ENCODE results near the gene APC.

Gene APC

GRCh38 chr5:112812549-112812948, 74.9 kb downstream of the APC start:
- H3K27me3 ChIP-seq (ENCODE audit: insufficient read depth, low read length): no peaks in the 10 kb centered on the region
- H3K4me1 ChIP-seq (ENCODE audit: control insufficient read depth, insufficient read depth, low read length, unreplicated experiment): no peaks in the 10 kb centered on the region
- H3K27ac ChIP-seq (ENCODE audit: low read depth, low read length): no peak overlapping the region
- no peak overlapping the region for H3K4me3 ChIP-seq (ENCODE audit: low read depth, low read length)
- H3K79me2 ChIP-seq (ENCODE audit: control insufficient read depth, insufficient read depth, low read length, unreplicated experiment): no peaks in the 10 kb centered on the region
- H2AFZ ChIP-seq (ENCODE audit: low read length, unreplicated experiment): no peak overlapping the region
- H3K36me3 ChIP-seq (ENCODE audit: insufficient read depth, low read length): peaks cover 16% of the 10 kb centered on the region

DNA sequence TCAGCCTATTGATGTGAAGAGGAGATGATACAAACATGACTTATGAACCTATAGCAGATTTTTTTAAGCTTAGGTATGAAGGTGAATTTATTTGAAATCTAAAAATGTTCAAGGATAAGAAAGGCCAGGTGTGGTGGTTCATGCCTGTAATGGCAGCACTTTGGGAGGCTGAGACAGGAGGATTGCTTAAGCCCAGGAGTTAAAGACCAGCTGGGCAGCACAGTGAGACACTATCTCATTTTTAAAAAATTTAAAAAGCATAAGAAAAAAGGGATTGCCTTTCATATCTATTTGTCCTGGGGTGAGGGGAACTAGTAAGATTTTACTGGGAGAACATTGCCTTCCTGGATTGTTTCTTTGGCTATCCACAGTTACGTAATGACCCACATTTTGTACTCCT, 82.6 kb downstream of the APC start:
- peaks cover 18% of the 10 kb centered on the region for H3K36me3 ChIP-seq (ENCODE audit: insufficient read depth, low read length)
- no peak overlapping the region for H3K27ac ChIP-seq (ENCODE audit: low read depth, low read length)
- H3K4me3 ChIP-seq (ENCODE audit: low read depth, low read length): no peak overlapping the region
- no peaks in the 10 kb centered on the region for H3K27me3 ChIP-seq (ENCODE audit: insufficient read depth, low read length)
- H3K4me1 ChIP-seq (ENCODE audit: control insufficient read depth, insufficient read depth, low read length, unreplicated experiment): no peaks in the 10 kb centered on the region
- no peaks in the 10 kb centered on the region for H3K79me2 ChIP-seq (ENCODE audit: control insufficient read depth, insufficient read depth, low read length, unreplicated experiment)
- H2AFZ ChIP-seq (ENCODE audit: low read length, unreplicated experiment): no peak overlapping the region

- Histone ChIP-seq H3K4me1 (ENCODE audit: control insufficient read depth, insufficient read depth, low read length, unreplicated experiment) (no peaks in the 10 kb centered on the region), H3K4me3 (ENCODE audit: low read depth, low read length) (no peak overlapping the region), H3K79me2 (ENCODE audit: control insufficient read depth, insufficient read depth, low read length, unreplicated experiment) (no peaks in the 10 kb centered on the region), H3K36me3 (ENCODE audit: insufficient read depth, low read length) (peaks cover 12% of the 10 kb centered on the region), H3K27ac (ENCODE audit: low read depth, low read length) (no peak overlapping the region), H2AFZ (ENCODE audit: low read length, unreplicated experiment) (no peak overlapping the region), H3K27me3 (ENCODE audit: insufficient read depth, low read length) (no peaks in the 10 kb centered on the region)
These were observed 84.8 kb downstream of the APC start for GRCh38 chr5:112822456-112822855.

- peaks cover 12% of the 10 kb centered on the region for H3K36me3 ChIP-seq (ENCODE audit: insufficient read depth, low read length)
These were observed 85.5 kb downstream of the APC start for GRCh38 chr5:112823181-112823580.

DNA sequence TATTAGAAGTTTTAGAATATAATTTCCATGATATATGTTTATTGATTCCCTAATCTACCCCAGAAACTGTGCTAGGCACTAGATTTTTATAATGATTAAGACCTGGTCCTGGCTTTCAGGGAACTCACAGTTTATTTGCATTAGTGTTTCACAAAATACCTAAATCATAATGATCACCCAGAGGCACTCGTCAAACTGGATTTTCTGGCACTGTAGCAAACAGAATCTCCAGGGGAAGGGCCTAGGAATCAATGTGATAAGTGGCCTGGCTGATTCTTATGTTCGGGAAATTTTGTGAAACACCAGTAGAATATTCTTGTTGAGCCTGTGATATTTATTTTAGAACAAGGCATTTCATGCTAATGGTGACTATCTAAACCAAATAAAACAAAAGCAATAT, 86.0 kb downstream of the APC start:
- H3K36me3 ChIP-seq (ENCODE audit: insufficient read depth, low read length): peaks cover 12% of the 10 kb centered on the region
- H3K27ac ChIP-seq (ENCODE audit: low read depth, low read length): no peak overlapping the region
- no peak overlapping the region for H2AFZ ChIP-seq (ENCODE audit: low read length, unreplicated experiment)
- H3K4me1 ChIP-seq (ENCODE audit: control insufficient read depth, insufficient read depth, low read length, unreplicated experiment): no peaks in the 10 kb centered on the region
- no peaks in the 10 kb centered on the region for H3K79me2 ChIP-seq (ENCODE audit: control insufficient read depth, insufficient read depth, low read length, unreplicated experiment)
- H3K4me3 ChIP-seq (ENCODE audit: low read depth, low read length): no peak overlapping the region
- no peaks in the 10 kb centered on the region for H3K27me3 ChIP-seq (ENCODE audit: insufficient read depth, low read length)

More at GRCh38 chr5:112823181-112823580, 85.5 kb downstream of the APC start:
- Histone ChIP-seq H3K4me1 (ENCODE audit: control insufficient read depth, insufficient read depth, low read length, unreplicated experiment) (no peaks in the 10 kb centered on the region), H3K4me3 (ENCODE audit: low read depth, low read length) (no peak overlapping the region), H3K27ac (ENCODE audit: low read depth, low read length) (no peak overlapping the region), H2AFZ (ENCODE audit: low read length, unreplicated experiment) (no peak overlapping the region), H3K27me3 (ENCODE audit: insufficient read depth, low read length) (no peaks in the 10 kb centered on the region), H3K79me2 (ENCODE audit: control insufficient read depth, insufficient read depth, low read length, unreplicated experiment) (no peaks in the 10 kb centered on the region)

DNA sequence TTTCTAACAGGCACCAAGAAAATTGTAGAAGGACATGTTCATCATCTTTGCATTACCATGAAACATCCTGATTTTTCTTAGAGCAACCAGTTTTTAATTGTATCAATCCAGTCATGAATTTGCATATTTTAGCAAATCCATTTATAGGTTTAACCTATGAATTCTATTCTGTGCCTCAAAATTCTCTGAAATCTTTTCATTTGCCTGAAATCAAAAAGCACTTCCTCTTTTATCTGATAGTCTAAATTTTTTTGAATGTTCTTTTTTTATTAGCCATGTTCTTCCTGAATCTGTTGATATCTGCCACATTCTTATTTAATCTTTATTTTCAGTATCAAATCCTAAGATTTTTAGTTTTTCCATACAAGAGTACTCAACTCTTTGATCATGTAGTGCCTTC, 86.5 kb downstream of the APC start:
- H2AFZ ChIP-seq (ENCODE audit: low read length, unreplicated experiment): no peak overlapping the region
- no peaks in the 10 kb centered on the region for H3K79me2 ChIP-seq (ENCODE audit: control insufficient read depth, insufficient read depth, low read length, unreplicated experiment)
- peaks cover 12% of the 10 kb centered on the region for H3K36me3 ChIP-seq (ENCODE audit: insufficient read depth, low read length)
- no peaks in the 10 kb centered on the region for H3K27me3 ChIP-seq (ENCODE audit: insufficient read depth, low read length)
- H3K27ac ChIP-seq (ENCODE audit: low read depth, low read length): no peak overlapping the region
- H3K4me1 ChIP-seq (ENCODE audit: control insufficient read depth, insufficient read depth, low read length, unreplicated experiment): no peaks in the 10 kb centered on the region
- no peak overlapping the region for H3K4me3 ChIP-seq (ENCODE audit: low read depth, low read length)

DNA sequence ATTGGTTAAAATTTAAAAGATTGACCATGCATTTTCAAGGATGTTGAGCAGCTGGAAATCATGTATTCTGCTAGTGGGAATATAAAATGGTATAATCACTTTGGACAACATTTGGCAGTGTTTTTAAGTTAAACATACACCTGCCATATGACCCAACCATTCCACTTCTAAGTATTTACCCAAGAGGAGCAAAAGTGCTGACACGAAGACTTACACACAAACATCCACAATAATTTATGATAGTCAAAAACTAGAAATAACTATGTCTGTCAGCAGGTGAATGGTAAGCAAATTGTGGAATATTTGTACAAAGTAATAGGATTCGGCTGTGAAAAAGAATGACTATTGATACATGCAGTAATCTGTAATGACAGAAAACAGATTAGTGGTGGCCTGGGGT, 92.7 kb downstream of the APC start:
- no peaks in the 10 kb centered on the region for H3K4me1 ChIP-seq (ENCODE audit: control insufficient read depth, insufficient read depth, low read length, unreplicated experiment)
- no peak overlapping the region for H3K27ac ChIP-seq (ENCODE audit: low read depth, low read length)
- no peaks in the 10 kb centered on the region; the same call in 1 of the 2 replicates for H3K36me3 ChIP-seq (ENCODE audit: insufficient read depth, low read length)
- H3K27me3 ChIP-seq (ENCODE audit: insufficient read depth, low read length): no peaks in the 10 kb centered on the region
- no peak overlapping the region for H3K4me3 ChIP-seq (ENCODE audit: low read depth, low read length)
- H2AFZ ChIP-seq (ENCODE audit: low read length, unreplicated experiment): no peak overlapping the region
- H3K79me2 ChIP-seq (ENCODE audit: control insufficient read depth, insufficient read depth, low read length, unreplicated experiment): no peaks in the 10 kb centered on the region

DNA sequence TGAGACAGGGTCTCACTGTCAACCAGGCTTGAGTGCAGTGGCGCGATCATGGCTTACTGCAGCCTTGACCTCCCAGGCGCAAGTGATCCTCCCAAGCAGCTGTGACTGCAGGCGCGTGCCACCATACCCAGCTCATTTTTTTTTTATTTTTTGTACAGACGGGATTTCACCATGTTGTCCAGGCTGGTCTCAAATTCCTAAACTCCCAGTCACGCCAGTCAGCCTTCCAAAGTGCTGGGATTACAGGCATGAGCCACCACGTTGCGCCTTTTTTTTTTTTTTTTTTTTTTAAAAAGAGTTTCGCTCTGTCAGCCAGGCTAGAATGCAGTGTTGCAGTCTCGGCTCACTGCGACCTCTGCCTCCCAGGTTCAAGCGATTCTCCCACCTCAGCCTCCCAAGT, 96.3 kb downstream of the APC start:
- Histone ChIP-seq H3K79me2 (ENCODE audit: control insufficient read depth, insufficient read depth, low read length, unreplicated experiment) (no peaks in the 10 kb centered on the region), H3K4me3 (ENCODE audit: low read depth, low read length) (no peak overlapping the region), H3K4me1 (ENCODE audit: control insufficient read depth, insufficient read depth, low read length, unreplicated experiment) (no peaks in the 10 kb centered on the region), H2AFZ (ENCODE audit: low read length, unreplicated experiment) (no peak overlapping the region), H3K27ac (ENCODE audit: low read depth, low read length) (no peak overlapping the region), H3K27me3 (ENCODE audit: insufficient read depth, low read length) (no peaks in the 10 kb centered on the region), H3K36me3 (ENCODE audit: insufficient read depth, low read length) (peaks cover 18% of the 10 kb centered on the region)

DNA sequence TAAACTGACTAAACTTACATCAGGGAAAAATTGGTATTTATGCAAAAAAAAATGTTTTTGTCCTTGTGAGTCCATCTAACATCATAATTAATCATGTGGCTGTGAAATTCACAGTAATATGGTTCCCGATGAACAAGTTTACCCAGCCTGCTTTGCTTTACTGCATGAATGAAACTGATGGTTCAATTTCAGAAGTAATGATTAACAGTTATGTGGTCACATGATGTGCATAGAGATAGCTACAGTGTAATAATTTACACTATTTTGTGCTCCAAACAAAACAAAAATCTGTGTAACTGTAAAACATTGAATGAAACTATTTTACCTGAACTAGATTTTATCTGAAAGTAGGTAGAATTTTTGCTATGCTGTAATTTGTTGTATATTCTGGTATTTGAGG, 106.8 kb downstream of the APC start:
- Histone ChIP-seq H3K27ac (ENCODE audit: low read depth, low read length) (no peak overlapping the region), H3K27me3 (ENCODE audit: insufficient read depth, low read length) (no peaks in the 10 kb centered on the region), H3K4me3 (ENCODE audit: low read depth, low read length) (no peak overlapping the region), H3K4me1 (ENCODE audit: control insufficient read depth, insufficient read depth, low read length, unreplicated experiment) (no peaks in the 10 kb centered on the region), H2AFZ (ENCODE audit: low read length, unreplicated experiment) (no peak overlapping the region), H3K79me2 (ENCODE audit: control insufficient read depth, insufficient read depth, low read length, unreplicated experiment) (no peaks in the 10 kb centered on the region), H3K36me3 (ENCODE audit: insufficient read depth, low read length) (peaks cover 5% of the 10 kb centered on the region; the same call in 1 of the 2 replicates)

DNA sequence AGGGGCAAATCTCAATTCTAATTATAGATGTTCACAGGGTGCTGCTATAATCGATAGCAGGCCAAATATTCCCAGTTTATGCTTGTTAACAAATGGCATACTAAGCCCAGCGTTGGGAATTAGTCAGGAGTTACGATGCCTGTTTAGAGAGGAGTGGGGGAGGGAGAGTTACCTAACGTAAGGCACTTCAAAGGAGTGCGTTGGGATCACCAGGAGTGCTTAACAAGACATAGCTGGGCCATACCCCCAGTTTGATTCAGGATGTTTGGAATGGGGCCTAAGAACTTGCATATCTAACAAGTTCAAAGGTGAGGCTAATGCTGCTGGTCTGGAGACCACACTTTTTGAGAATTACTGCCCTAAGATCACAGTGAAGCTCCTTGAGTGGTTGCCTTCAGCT, 108.9 kb downstream of the APC start:
- H3K4me1 ChIP-seq (ENCODE audit: control insufficient read depth, insufficient read depth, low read length, unreplicated experiment): no peaks in the 10 kb centered on the region
- no peaks in the 10 kb centered on the region for H3K79me2 ChIP-seq (ENCODE audit: control insufficient read depth, insufficient read depth, low read length, unreplicated experiment)
- no peak overlapping the region for H3K4me3 ChIP-seq (ENCODE audit: low read depth, low read length)
- no peaks in the 10 kb centered on the region for H3K27me3 ChIP-seq (ENCODE audit: insufficient read depth, low read length)
- no peak overlapping the region for H2AFZ ChIP-seq (ENCODE audit: low read length, unreplicated experiment)
- H3K27ac ChIP-seq (ENCODE audit: low read depth, low read length): no peak overlapping the region
- no peaks in the 10 kb centered on the region for H3K36me3 ChIP-seq (ENCODE audit: insufficient read depth, low read length)

GRCh38 chr5:112847306-112847705, 109.6 kb downstream of the APC start:
- Histone ChIP-seq H3K27ac (ENCODE audit: low read depth, low read length) (no peak overlapping the region), H3K4me1 (ENCODE audit: control insufficient read depth, insufficient read depth, low read length, unreplicated experiment) (no peaks in the 10 kb centered on the region), H3K4me3 (ENCODE audit: low read depth, low read length) (no peak overlapping the region), H3K36me3 (ENCODE audit: insufficient read depth, low read length) (no peaks in the 10 kb centered on the region), H3K79me2 (ENCODE audit: control insufficient read depth, insufficient read depth, low read length, unreplicated experiment) (no peaks in the 10 kb centered on the region), H2AFZ (ENCODE audit: low read length, unreplicated experiment) (no peak overlapping the region), H3K27me3 (ENCODE audit: insufficient read depth, low read length) (no peaks in the 10 kb centered on the region)
